SW 1271 (cell line): Measurements from ENCODE around the gene ITGAD.

Source experiments
- DNase-seq, 2 experiments: peaks; one replicate each; lab custom pipeline; 2025; lab: John Stamatoyannopoulos, UW

The ITGAD gene

DNA sequence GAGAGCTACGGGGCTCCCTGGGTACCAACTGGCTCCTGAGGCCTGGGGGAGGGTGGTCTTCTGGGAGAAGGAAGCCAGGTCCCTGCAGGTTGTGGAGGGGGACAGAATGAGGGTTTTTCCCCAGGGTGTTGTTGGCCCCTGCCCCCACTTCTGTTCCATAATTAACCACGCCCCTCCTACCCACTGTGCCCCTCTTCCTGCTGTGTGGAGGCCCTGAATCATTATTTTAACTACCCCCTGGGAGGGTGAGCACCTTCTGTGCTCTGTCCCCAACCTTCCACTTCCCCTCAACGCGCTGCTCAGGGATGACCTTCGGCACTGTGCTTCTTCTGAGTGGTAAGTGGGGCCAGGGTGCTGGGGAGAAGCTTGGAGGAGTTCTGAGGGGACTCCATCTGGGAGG lies at the start of gene ITGAD:
Gene ITGAD (plus strand): TSS at position 280 of the 400 bp plus-strand sequence. CDS start 26 bp downstream, at position 306.
- DNase-seq: no peak

DNA sequence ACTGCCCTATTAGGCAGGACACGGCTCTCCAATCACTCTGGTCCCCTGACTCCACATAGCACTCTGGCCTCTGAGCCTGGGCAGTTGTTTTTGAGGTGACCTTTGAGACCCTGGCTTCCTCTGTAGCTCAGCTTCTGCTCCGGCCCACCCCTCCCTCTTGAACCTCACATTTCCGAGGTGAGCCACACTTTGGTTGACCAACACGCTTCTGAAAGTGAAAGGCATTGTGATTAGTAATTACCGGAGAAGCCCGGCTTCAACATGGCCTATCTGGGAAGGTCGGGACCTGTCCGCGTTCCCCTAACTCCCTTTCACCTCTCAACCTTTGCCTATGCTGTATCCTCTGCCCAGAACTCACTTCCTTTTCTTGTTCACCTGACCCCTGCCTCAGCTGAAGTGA lies 48.4 kb upstream of the ITGAD start:
- DNase-seq: no peak

DNA sequence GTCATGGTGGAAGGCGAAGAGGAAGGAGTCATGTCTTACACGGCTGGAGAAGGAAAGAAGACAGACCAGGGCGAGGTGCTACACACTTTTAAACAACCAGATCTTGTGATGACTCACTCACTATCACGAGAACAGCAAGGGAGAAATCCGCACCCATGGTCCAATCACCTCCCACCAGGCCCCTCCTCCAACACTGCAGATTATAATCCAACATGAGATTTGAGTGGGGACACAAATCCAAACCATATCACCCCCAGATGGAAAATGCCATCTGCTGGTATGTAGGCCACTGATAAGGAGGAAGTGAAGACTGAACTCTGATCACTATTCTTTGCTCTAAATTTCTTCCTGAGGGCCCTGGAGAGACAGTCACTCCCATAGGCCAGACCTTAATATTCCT lies 45.7 kb upstream of the ITGAD start:
- DNase-seq: no peak

DNA sequence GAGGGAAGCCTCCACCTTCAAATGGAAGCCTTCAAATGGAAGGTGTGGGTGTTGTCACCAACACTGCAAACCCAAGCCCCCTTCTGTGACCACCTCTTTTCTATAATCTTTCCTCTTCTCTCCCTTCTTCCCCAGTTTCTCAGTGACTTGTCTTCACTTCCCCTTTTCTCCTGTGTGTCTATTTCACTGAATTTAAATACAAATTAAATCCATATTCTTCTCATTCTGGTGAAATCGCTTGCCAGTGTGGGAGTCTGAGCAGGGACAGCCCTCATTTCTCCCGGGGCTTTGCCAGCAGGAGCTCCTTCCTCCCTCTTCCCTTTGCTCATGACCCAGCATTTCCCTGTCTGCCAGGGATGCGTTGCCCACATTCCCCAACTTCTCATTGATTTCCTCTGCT lies 44.6 kb upstream of the ITGAD start:
- DNase-seq: no peak

DNA sequence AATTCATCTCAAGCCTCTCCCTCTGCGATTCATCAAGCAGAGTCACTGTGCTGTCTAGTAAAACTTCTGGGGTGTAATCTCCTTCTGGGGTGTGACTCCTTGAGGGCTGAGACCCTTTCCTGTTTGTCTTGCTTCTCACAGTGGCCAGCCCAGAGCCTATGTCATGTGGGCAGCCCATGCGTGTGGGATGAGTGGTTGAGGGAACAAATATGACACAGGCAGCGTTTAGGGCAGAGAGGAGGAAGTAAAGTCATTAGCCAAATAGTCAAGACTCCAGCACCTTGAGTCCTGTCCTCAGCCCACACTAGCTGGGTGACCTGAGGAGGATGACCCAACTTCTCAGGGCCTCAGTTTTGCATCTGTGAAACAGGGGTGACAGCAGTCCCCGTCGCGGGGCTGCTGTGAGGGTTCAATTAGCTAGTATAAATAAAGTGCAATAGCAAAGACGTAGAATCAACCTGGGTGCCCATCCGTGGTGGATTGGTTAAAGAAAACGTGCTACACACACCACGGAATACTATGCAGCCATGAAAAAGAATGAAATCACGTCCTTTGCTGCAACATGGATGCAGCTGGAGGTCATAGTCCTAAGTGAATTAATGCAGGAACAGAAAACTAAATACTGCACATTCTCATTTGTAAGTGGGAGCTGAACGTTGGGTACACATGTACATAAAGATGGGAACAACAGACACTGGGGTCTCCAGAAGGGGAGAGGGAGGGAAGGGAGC lies 42.7 kb upstream of the ITGAD start:
- DNase-seq: no peak

DNA sequence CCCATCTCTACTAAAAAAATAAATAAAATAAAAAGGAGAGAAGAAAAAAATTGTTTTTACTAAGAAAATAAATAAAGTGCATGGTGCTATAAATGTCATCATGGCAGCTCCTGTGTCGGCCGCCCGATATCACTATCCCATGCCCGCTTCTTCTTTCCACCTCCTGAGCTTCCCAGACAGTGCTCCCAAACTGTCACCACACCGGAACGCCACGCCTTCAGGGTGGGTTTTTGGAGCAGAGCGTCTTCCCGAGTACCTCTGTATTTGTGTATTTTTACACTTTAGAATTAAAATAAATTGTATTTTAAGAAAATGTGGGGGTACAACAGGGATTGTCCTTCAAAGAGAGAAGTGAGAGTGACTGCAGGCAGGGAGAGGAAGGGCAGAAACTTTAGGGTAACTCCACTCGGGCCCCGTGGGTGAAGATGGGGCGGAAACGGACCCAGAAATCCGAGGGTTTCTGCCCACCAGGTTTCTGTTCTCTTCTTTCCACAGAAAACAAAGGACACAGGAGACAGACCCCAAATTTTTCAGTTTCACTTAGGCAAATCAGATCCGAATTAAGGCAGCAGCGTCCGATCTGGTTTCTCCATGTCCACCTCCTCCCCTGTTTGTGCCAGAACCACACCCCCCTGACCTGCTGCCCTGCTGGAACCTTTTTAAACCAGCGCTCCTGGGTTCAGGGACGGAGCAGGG lies 41.7 kb upstream of the ITGAD start:
- no peak for DNase-seq

DNA sequence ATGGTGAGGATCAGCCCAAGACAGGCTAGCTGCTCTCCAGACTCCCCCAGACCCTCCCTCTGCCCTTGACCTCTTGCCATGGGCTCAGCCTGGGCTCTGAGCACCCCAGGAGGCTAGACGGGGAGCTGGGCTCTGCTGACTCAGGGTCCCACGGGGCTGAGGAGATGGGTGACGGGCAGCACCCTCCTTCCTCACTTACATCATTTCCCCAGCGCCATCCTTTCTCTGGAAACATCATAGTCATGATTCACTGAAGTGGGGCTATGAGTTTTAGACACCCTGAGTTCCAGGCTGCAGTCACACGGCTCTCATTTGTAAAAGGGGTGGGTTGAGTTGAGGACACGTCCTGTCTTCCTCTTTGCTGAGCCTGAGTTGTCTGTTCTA lies 41.2 kb upstream of the ITGAD start:
- no peak for DNase-seq

DNA sequence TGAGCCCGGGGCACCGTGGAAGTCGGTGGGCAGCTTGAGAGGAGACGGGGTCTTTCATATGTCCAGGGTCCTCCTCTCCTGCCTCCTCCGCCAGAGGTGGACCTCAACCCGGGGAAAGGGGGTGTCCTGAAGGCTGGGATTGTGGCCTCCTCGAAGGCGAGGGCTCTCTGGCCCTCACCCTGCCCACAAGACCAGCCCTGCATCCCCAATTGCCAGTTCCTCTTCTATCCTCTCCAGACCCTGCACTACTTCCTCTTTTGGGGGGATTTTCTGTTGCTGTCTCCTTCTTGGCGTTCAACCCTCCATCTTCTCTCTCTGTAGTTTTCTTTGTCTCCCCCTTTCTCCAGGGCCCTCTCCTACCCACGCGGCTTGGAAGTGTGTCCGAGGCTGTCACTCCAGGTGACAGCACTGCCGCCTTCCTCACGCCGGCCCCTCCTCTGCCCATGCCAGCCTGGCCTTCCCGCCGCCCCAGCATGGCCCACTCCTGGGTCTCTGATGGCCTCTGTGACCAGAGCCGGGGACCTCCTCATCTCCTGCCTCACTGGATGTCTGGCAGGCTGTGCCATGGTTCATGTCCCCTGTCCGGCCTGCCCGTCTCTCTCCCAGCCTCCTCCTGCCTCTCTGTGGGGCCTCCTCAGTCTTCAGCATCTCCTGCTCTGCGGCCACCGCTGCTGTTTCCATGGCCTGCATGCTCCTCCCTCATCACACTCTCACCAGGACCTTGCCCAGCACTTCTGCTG lies 40.6 kb upstream of the ITGAD start:
- no peak for DNase-seq

DNA sequence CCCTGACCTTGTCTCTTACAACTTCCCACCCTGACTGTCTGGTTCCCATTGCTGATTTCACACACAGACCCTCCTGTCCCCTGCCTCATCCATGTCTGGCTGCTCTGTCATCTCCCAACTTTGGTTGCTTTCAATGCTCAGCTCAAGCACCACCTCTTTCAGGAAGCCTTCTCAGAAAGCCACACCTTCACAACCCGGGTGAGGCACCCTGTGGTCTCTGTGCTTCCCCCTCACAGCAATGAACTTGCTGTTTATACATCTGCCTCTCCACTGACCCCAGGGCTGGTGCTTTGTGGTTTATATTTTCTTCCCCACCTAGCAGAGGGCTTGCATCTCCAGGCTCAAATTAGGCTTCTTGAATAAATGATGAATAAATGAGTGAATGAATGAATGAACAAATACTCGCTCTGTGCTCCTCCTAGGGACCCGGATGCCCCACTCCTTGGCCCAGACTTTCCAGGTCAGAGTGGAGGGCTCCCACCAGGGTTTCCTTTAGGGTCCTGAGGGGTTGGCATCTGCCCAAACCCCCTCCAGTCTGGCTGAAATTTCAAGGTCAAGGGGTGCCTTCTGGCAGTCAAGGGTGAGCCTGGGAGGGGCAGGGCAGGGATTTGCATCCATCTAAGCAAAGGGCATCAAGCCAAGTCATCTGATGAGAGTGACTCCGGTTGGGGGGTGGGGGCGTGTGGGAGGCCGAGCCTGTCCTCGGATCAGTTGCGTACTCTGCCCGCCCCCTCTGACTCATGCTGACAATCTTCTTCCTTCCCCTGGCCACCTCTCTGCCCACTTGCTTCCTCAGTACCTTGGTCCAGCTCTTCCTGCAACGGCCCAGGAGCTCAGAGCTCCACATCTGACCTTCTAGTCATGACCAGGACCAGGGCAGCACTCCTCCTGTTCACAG lies 38.5 kb upstream of the ITGAD start, which contains the start of gene ITGAX:
Gene ITGAX (plus strand): TSS at position 783 of the 898 bp plus-strand sequence. CDS start 79 bp downstream, at position 862.
- DNase-seq: no peak

DNA sequence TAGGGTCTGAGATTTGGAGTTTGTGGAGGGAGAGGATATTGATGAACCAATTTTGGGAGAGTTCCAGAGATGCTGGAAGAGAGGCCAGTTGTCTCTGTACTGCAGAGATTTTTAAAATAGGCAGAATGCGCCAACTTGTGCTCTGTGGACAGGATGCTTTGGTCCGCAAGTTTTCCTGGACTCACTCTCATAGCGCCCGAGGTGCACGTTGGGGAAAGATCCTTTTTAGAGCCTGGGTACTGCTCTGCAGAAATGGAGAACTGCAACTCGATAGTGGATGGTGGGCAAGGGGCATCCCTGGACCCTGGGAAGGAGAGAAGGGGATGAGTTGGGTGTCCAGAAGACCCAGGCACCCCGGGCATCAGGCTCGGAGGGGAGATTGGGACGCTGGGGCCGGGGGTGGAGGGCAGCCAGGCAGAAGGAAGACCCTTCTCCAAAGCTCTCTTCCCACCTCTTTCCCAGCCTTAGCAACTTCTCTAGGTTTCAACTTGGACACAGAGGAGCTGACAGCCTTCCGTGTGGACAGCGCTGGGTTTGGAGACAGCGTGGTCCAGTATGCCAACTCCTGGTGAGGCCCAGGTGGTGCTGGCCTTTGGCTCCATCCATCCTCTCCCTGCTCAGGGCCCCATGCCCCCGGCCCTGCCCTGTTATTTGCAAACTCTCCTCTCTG lies 37.6 kb upstream of the ITGAD start:
- no peak for DNase-seq

DNA sequence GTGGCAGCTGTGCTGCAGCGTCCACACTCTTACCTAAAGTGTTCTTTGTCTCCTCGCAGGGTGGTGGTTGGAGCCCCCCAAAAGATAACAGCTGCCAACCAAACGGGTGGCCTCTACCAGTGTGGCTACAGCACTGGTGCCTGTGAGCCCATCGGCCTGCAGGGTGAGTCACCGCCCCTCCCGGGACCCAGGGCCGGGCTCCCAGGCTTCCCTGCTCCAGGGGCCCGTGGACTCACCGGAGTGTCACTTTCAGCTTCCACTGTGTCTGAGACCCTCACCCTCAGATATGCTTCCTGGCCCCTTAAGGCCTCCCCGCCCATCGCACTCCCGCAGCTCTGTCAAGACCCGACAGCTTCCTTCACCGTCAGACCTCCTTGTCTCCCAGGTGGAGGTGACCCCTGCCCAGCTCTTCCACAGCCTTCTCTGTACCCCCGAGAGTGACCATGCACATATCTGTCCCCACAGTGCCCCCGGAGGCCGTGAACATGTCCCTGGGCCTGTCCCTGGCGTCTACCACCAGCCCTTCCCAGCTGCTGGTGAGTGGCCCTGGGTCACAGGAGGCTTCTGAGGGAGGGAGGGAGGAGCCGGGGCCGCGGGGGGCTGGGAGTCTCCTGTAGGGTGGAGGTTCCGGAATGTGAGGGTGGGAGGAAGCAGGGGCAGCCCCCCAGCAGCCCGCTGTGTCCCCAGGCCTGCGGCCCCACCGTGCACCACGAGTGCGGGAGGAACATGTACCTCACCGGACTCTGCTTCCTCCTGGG lies 36.4 kb upstream of the ITGAD start:
- no peak for DNase-seq

DNA sequence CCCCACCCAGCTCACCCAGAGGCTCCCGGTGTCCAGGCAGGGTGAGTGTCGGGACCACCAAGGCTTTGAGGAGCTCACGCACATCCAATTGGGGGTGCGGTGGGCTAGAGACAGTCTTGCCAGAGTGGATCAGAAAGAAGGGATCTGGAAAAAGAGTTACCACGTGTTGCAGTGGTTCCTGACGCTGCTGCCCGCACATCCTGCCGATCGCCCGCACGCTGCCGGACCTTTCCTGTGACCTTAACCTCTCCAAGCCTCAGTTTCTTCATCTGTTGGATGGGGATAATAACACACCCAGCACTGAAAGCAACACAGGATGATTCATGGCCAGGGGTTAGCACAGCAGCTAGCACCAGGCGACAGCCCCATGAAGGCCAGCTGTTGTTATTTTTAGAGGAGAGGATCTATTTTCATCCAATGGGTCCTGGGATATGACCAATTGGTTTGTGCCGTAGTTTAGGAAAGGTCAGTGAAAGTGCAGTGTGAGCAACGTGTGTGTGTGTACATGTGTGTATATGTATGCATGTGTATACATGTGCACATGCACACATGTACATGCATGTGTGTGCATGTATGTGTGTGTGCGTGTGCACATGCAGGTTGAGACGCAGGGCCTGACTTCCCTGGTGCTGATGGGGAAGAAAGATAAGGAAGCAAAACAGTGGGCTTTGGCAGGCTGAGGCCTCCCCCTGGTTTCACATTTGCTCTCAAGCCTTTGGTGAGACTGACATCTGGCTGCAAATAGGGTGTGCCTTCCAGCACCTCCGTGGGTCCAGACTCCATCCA lies 35.6 kb upstream of the ITGAD start:
- DNase-seq: no peak

DNA sequence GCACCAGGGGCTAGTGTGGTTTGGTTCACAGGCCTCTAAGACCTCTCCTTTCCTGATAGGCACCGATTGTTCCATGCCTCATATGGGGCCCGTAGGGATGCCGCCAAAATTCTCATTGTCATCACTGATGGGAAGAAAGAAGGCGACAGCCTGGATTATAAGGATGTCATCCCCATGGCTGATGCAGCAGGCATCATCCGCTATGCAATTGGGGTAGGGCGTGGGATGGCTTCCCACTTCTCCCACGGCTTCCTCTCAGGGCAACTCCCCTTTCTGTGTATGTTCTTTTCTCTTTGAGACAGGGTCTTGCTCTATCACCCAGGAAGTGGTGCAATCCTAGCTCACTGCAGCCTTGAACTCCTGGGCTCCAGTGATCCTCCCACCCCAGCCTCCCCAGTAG lies 32.9 kb upstream of the ITGAD start:
- no peak for DNase-seq

DNA sequence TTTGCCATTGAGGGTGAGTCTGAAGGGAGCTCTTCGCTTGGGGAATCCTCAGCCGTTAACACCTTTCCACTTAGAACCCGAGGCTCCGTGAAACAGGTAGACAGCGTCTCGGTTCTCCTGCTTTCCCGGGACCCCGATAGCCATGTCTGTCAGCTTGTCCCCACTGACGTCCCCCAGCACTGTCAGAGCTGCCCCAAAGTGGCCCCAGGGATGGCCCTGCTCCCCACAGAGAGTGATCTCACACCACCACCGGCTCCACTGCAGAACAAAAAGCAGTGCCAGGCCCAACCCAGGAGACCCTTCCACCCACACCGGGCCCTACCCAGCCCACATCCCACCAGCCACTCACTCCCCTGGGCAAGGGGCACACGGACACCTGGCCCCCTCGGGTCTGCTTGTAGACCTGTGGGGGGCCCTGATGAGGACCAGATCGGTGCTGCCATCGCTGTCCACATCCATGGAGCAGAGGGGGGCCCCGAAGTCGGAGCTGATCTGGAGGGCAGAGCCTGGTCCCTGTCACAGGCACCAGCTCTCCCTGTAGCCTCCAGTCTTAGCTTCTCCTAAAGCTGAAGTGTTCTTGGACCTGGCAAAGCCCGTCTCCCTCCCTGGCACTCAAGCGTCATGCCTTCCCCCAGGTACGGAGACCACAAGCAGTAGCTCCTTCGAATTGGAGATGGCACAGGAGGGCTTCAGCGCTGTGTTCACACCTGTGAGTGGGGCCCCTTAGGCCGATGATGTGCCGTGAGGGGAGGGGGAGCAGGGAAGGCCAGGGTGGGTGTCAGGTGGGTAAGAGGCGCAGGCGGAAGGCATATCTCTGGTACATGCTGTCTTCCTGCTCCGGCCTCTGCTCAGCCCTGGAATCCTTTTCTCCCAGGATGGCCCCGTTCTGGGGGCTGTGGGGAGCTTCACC lies 31.7 kb upstream of the ITGAD start:
- DNase-seq: no peak

DNA sequence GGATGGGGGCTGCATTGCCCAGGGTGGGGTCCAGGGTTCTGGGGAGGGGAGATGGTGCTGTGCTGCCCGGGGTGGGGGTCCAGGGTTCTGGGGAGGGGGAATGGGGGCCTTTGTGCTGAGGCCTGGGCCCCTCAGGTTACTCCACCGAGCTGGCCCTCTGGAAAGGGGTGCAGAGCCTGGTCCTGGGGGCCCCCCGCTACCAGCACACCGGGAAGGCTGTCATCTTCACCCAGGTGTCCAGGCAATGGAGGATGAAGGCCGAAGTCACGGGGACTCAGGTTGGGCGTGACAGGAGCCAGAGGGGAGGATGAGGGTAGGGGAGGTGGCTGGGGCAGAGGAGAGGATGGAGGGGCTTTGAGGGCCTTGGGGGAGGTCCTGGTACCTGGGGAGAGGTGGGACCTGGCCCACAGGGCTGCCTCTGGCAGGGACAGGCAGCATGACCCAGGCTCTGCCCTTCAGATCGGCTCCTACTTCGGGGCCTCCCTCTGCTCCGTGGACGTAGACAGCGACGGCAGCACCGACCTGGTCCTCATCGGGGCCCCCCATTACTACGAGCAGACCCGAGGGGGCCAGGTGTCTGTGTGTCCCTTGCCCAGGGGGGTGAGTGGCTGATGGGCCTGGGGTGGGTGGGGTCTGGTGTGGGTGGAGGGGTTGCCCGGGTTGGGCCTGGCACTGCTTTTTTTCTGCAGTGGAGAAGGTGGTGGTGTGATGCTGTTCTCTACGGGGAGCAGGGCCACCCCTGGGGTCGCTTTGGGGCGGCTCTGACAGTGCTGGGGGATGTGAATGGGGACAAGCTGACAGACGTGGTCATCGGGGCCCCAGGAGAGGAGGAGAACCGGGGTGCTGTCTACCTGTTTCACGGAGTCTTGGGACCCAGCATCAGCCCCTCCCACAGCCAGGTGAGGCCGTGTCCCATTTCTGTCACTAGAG lies 30.4 kb upstream of the ITGAD start:
- no peak for DNase-seq

DNA sequence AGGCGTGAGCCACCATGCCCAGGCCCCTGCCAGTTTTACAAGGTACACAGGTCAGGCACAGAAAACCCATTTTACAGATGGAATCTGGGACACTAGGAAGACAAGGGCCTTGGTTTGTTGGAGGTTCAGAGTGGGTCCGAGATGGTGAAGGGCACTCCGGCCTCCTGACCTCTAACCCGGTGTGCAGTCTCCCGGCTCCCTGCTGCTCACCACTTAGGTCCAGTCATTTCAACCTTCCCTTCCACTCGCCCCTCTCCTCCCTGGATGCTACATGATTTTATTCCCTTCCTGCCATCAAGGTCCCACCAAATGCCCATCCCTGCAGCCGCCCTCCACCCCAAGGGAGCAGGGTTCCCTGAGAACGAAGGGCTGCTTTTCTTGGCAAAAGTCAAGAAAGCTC lies 29.4 kb upstream of the ITGAD start:
- no peak for DNase-seq

DNA sequence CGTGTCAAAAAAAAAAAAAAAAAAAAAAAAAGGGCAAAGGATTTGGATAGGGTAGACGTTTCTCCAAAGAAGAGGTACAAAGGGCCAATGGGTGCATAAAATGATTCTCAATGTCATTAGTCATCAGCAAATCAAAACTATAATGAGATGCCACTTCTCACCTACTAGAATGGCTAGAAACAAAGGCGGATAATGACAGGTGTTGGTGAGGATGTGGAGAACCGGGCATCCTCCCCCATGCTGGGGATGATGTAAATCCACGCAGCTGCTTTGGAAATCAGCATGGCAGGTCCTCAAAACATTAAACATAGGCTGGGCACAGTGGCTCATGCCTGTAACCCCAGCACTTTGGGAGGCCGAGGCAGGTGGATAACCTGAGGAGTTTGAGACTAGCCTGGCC lies 28.7 kb upstream of the ITGAD start:
- DNase-seq: no peak
